ENCODE data around the gene TMEM95.

TMEM95 gene

GRCh38 chr17:7384489-7385081, 29.6 kb downstream of the TMEM95 start:
- Histone ChIP-seq H3K4me1 (peaks cover 0 to 39% (median 26%) of the 10 kb centered on the region in 4 donors), H3K4me3 (peak overlapping the region; percentile 42 to 55), H3K27ac (peak overlapping the region in 1 of 2 donors; percentile 56), H3K36me3 (peaks cover 0 to 51% (median 10%) of the 10 kb centered on the region in 3 donors), H3K9me3 (no peaks in the 10 kb centered on the region), H3K27me3 (peaks cover 0 to 37% of the 10 kb centered on the region in 2 donors)
- DNase-seq, result no peak
- intact Hi-C loops (cut with DNase I; ENCODE audit: low total_unique reads), result no loop called here
- no peak for TF ChIP-seq CTCF (IDR thresholded peaks at IDR 0.05)

GRCh38 chr17:7388856-7389255, 33.9 kb downstream of the TMEM95 start:
- Histone ChIP-seq H3K36me3 (peaks cover 0 to 69% (median 25%) of the 10 kb centered on the region in 3 donors), H3K4me1 (peaks cover 0 to 26% (median 15%) of the 10 kb centered on the region in 4 donors), H3K27me3 (no peaks in the 10 kb centered on the region), H3K27ac (no peak overlapping the region), H3K4me3 (no peak overlapping the region), H3K9me3 (no peaks in the 10 kb centered on the region)
- TF ChIP-seq CTCF (IDR thresholded peaks at IDR 0.05), result no peak
- intact Hi-C loops (cut with DNase I; ENCODE audit: low total_unique reads), result no loop called here
- no peak for DNase-seq

GRCh38 chr17:7389924-7390910, 35.3 kb downstream of the TMEM95 start:
- Histone ChIP-seq H3K27ac (no peak overlapping the region), H3K36me3 (peaks cover 0 to 60% (median 25%) of the 10 kb centered on the region in 3 donors), H3K9me3 (no peaks in the 10 kb centered on the region), H3K27me3 (no peaks in the 10 kb centered on the region), H3K4me1 (peaks cover 0 to 26% (median 13%) of the 10 kb centered on the region in 4 donors), H3K4me3 (no peak overlapping the region)
- DNase-seq, result no peak
- TF ChIP-seq CTCF (IDR thresholded peaks at IDR 0.05), result no peak
- intact Hi-C loops (cut with DNase I; ENCODE audit: low total_unique reads), result no loop called here

GRCh38 chr17:7391307-7391706, 36.4 kb downstream of the TMEM95 start:
- intact Hi-C loops (cut with DNase I; ENCODE audit: low total_unique reads), result no loop called here
- no peaks in the 10 kb centered on the region for H3K27me3 ChIP-seq
- peaks cover 0 to 54% (median 25%) of the 10 kb centered on the region in 3 donors for H3K36me3 ChIP-seq
- peaks cover 0 to 26% (median 16%) of the 10 kb centered on the region in 4 donors for H3K4me1 ChIP-seq
- DNase-seq, result no peak
- no peaks in the 10 kb centered on the region for H3K9me3 ChIP-seq
- no peak overlapping the region for H3K27ac ChIP-seq
- TF ChIP-seq CTCF (IDR thresholded peaks at IDR 0.05), result no peak
- no peak overlapping the region for H3K4me3 ChIP-seq

GRCh38 chr17:7392696-7393612, 38.0 kb downstream of the TMEM95 start:
- peak overlapping the region; percentile 62 to 73 for H3K4me3 ChIP-seq
- peak overlapping the region; percentile 88 to 90 for H3K27ac ChIP-seq
- H3K4me1 ChIP-seq, result peaks cover 0 to 26% (median 16%) of the 10 kb centered on the region in 4 donors
- H3K27me3 ChIP-seq, result no peaks in the 10 kb centered on the region
- H3K36me3 ChIP-seq, result peaks cover 0 to 38% (median 25%) of the 10 kb centered on the region in 3 donors
- TF ChIP-seq CTCF (IDR thresholded peaks at IDR 0.05), result no peak
- no peaks in the 10 kb centered on the region for H3K9me3 ChIP-seq
- intact Hi-C loops (cut with DNase I; ENCODE audit: low total_unique reads), result no loop called here
- DNase-seq, result no peak

Data from tibial artery (tissue), 4 donors.